ENCODE results near the gene CCDC188. TPM values are rescaled to one million over a fixed set of nuclear protein-coding genes. Genes with fewer than 3 reads are reported as not detected.

The CCDC188 gene
- total and polyA plus RNA-seq, 8 donors = 0.10 to 40.8 (median 0.76) TPM; not detected in 1

DNA sequence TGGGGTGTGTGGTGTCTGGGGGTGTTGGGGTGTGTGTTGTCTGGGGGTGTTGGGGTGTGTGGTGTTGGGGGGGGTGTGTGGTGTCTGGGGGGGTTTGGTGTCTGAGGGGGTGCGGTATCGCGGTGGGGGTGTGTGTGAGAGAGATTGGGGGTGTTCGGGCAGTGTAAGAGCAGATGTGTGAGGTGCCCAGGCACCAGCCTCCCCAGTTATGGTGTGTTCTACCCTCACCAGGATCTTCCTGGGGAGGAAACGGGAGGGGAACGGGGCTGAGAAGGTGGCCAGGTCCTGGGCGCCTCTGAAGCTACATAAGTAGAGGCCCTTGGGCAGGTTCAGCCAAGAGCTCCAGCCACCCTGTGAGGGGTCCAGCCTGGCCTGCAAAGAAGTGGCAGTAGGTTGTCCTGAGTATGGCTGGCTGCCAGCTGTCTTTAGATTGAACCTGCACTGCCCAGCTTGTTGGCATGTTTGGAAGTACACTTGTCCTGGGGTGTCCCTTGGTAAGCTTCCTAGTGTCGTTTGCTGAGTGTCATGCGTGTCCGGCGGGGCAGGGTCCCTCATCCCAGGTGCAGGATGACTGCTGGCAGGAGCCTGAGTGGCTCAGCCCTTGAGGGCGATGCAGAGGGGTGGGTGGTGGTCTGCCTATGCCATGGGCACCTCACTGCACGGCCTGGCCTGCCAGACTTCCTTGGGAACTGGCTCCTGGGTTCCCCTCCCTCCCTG, 27.3 kb downstream of the CCDC188 start:
- H3K4me1 ChIP-seq = peaks cover 6 to 37% (median 27%) of the 10 kb centered on the region in 4 donors
- no peak overlapping the region for H3K4me3 ChIP-seq
- no peak for DNase-seq
- intact Hi-C loops (cut with DNase I; ENCODE audit: low total_unique reads) = no loop called here
- TF ChIP-seq POLR2AphosphoS5 (IDR thresholded peaks at IDR 0.05) = no peak
- TF ChIP-seq, protein P1, sequence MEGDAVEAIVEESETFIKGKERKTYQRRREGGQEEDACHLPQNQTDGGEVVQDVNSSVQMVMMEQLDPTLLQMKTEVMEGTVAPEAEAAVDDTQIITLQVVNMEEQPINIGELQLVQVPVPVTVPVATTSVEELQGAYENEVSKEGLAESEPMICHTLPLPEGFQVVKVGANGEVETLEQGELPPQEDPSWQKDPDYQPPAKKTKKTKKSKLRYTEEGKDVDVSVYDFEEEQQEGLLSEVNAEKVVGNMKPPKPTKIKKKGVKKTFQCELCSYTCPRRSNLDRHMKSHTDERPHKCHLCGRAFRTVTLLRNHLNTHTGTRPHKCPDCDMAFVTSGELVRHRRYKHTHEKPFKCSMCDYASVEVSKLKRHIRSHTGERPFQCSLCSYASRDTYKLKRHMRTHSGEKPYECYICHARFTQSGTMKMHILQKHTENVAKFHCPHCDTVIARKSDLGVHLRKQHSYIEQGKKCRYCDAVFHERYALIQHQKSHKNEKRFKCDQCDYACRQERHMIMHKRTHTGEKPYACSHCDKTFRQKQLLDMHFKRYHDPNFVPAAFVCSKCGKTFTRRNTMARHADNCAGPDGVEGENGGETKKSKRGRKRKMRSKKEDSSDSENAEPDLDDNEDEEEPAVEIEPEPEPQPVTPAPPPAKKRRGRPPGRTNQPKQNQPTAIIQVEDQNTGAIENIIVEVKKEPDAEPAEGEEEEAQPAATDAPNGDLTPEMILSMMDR (IDR thresholded peaks at IDR 0.05) = no peak
- H3K9me3 ChIP-seq = no peaks in the 10 kb centered on the region
- H3K27me3 ChIP-seq = no peaks in the 10 kb centered on the region
- H3K36me3 ChIP-seq = peaks cover 52 to 88% (median 86%) of the 10 kb centered on the region in 4 donors
- H3K27ac ChIP-seq = no peak overlapping the region
- WGBS, 5 donors = 91 to 94% (median 93%) methylated on average over 12 to 13 of the region's 13 CpGs

DNA sequence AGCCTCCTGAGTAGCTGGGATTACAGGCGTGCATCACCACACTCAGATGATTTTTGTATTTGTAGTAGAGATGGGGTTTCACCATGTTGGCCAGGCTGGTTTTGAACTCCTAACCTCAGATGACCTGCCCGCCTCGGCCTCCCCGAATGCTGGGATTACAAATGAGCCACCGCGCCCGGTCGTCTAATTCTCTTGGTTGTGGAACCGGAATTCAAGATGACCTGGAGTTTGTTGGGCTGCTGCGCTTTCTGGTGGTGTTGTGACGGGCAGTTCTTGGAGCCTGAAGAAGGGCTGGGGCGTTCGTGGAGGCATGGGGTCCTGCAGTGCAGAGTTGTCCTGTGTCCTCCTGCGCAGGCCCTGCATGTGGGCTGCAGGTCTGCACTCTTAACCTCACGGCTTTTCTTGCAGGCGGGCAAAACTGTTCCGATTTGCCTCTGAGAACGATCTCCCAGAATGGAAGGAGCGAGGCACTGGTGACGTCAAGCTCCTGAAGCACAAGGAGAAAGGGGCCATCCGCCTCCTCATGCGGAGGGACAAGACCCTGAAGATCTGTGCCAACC, 28.9 kb downstream of the CCDC188 start:
- Histone ChIP-seq H3K27me3 (no peaks in the 10 kb centered on the region), H3K4me3 (no peak overlapping the region), H3K36me3 (peaks cover 52 to 77% (median 73%) of the 10 kb centered on the region in 4 donors), H3K4me1 (peaks cover 15 to 45% (median 36%) of the 10 kb centered on the region in 4 donors), H3K27ac (no peak overlapping the region), H3K9me3 (no peaks in the 10 kb centered on the region)
- 88 to 94% (median 93%) methylated on average over 22 of the region's 22 CpGs for WGBS, 5 donors
- intact Hi-C loops (cut with DNase I; ENCODE audit: low total_unique reads) = no loop called here
- DNase-seq = no peak
- TF ChIP-seq POLR2AphosphoS5 (IDR thresholded peaks at IDR 0.05) (no peak), POLR2A (IDR thresholded peaks at IDR 0.05) (no peak)

DNA sequence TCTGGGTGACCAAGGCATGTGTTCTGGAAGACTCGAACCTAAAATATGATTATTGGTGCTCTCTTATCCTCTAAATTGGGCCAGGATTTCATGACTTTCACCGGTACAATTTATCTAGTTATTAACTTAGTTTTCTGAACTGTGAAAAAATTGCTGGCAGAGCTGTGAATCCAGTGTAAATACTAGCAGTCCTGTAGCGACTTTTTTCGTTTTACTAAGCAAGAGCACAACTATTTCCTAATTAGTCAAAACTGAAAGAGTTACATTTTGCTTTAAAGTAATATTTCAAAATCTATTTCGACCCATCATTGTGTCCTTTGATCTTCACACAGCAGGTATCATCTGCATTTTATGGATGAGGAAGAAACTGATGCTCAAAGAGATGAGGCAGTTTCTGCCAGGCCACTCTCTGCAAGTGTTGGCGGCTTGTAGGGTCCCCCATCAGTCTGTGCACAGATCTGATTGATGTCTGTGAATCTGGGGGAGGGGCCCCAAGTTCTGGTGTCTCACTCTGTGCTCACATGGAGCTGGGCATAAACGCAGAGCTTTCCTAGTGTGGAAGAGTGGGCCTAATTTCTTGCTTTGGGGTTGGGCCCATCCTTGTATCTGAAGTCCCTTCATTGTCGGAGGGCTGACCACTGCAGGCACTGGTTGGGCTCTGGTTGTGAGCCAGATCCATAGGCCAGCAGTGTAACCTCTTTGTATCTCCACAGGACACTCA, 32.4 kb downstream of the CCDC188 start:
- Histone ChIP-seq H3K36me3 (peaks cover 48 to 69% (median 62%) of the 10 kb centered on the region in 4 donors), H3K9me3 (no peaks in the 10 kb centered on the region), H3K27ac (peak overlapping the region in 4 of 5 donors; percentile 87 to 94 (median 90)), H3K27me3 (no peaks in the 10 kb centered on the region), H3K4me3 (peak overlapping the region; percentile 63 to 99 (median 84)), H3K4me1 (peaks cover 27 to 76% (median 62%) of the 10 kb centered on the region in 4 donors)
- 11 to 20% (median 13%) methylated on average over 8 of the region's 8 CpGs for WGBS, 5 donors
- DNase-seq = no peak
- intact Hi-C loops (cut with DNase I; ENCODE audit: low total_unique reads) = no loop called here
- no peak for TF ChIP-seq EP300 (IDR thresholded peaks at IDR 0.05)
- no peak for TF ChIP-seq POLR2A (IDR thresholded peaks at IDR 0.05)
- TF ChIP-seq, protein P1 (IDR thresholded peaks at IDR 0.05) = no peak
- no peak for TF ChIP-seq POLR2AphosphoS5 (IDR thresholded peaks at IDR 0.05)

DNA sequence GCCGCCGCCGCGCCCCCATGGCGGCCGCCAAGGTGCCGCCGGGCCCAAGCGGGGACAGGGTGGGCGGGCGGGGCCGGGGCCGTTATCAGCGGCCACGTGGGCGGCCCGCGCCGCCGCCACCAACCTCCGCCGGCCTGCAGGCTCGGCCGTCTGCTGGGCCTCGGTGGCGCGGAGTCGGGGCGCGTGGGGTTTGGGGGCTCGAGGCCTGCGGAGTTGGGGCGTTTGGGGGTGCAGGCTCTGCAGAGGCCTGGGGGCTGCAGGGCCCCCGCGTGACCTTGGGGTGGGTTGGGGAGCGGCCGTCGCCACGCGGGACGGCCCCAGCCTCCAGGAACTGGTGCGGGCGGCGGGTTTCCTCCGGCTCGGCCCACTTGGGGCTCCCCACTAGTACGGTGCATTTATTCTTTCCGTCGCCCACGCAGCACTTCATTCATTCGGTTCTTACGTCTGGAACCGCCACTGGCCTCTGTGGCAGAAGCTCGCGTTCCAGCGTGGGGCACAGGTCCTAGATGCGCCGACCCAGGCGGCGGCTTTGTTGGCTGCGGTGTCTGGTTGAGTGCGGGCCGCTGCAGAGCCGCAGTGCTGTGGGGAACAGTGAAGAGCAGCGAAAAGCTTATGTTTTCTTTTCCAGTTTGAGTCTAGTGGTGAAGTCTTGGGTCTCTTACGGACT, 33.1 kb downstream of the CCDC188 start:
- Histone ChIP-seq H3K27ac (peak overlapping the region; percentile 67 to 94 (median 89)), H3K36me3 (peaks cover 54 to 72% (median 68%) of the 10 kb centered on the region in 4 donors), H3K9me3 (no peaks in the 10 kb centered on the region), H3K4me3 (peak overlapping the region; percentile 63 to 99 (median 84)), H3K27me3 (no peaks in the 10 kb centered on the region), H3K4me1 (peaks cover 27 to 75% (median 63%) of the 10 kb centered on the region in 4 donors)
- intact Hi-C loops (cut with DNase I; ENCODE audit: low total_unique reads) = no loop called here
- peak in 1 of 2 donors; percentile 67 for DNase-seq
- WGBS, 5 donors = 0 to 1% (median 0%) methylated on average over 14 to 66 of the region's 66 CpGs
- TF ChIP-seq POLR2A (IDR thresholded peaks at IDR 0.05) (no peak), POLR2AphosphoS5 (IDR thresholded peaks at IDR 0.05) (no peak), EP300 (IDR thresholded peaks at IDR 0.05) (no peak)
- TF ChIP-seq, protein P1 (IDR thresholded peaks at IDR 0.05) = no peak
